ENCODE data around the gene SLC34A3.
"Not testable (repeated sequence)": the region's sequence is repeated elsewhere in the genome, so short reads cannot be mapped to it uniquely, and the experiment has no call there.

SLC34A3 gene

GRCh38 chr9:137255448-137256114, 24.9 kb downstream of the SLC34A3 start:
- DNase-seq (ENCODE audit: low read depth): no peak

- DNase-seq (ENCODE audit: low read depth): no peak
Measured at GRCh38 chr9:137256362-137256761, 25.7 kb downstream of the SLC34A3 start.

GRCh38 chr9:137256856-137257255, 26.2 kb downstream of the SLC34A3 start:
- no peak for DNase-seq (ENCODE audit: low read depth)

GRCh38 chr9:137262173-137262908, 31.6 kb downstream of the SLC34A3 start:
- not testable (repeated sequence) for DNase-seq (ENCODE audit: low read depth)

- no peak for DNase-seq (ENCODE audit: low read depth)
Measured at GRCh38 chr9:137262909-137263285, 32.2 kb downstream of the SLC34A3 start.

- DNase-seq (ENCODE audit: low read depth): no peak
Measured at GRCh38 chr9:137263506-137263905, 32.8 kb downstream of the SLC34A3 start.

- no peak for DNase-seq (ENCODE audit: low read depth)
Measured at GRCh38 chr9:137264067-137264466, 33.4 kb downstream of the SLC34A3 start.

- DNase-seq (ENCODE audit: low read depth): no peak
Measured at GRCh38 chr9:137265496-137266161, 34.9 kb downstream of the SLC34A3 start.

- DNase-seq (ENCODE audit: low read depth): no peak
Measured at GRCh38 chr9:137266162-137266527, 35.4 kb downstream of the SLC34A3 start.

- no peak for DNase-seq (ENCODE audit: low read depth)
Measured at GRCh38 chr9:137266585-137267453, 36.1 kb downstream of the SLC34A3 start.

GRCh38 chr9:137267933-137268355, 37.2 kb downstream of the SLC34A3 start:
- DNase-seq (ENCODE audit: low read depth): no peak

- no peak for DNase-seq (ENCODE audit: low read depth)
Measured at GRCh38 chr9:137268538-137269201, 38.0 kb downstream of the SLC34A3 start.

GRCh38 chr9:137269231-137269772, 38.6 kb downstream of the SLC34A3 start:
- no peak for DNase-seq (ENCODE audit: low read depth)

GRCh38 chr9:137270929-137271695, 40.4 kb downstream of the SLC34A3 start:
- DNase-seq (ENCODE audit: low read depth): no peak

GRCh38 chr9:137271696-137272076, 41.0 kb downstream of the SLC34A3 start:
- no peak for DNase-seq (ENCODE audit: low read depth)

- DNase-seq (ENCODE audit: low read depth): no peak
Measured at GRCh38 chr9:137272241-137273094, 41.8 kb downstream of the SLC34A3 start.

- no peak for DNase-seq (ENCODE audit: low read depth)
Measured at GRCh38 chr9:137273095-137273490, 42.4 kb downstream of the SLC34A3 start.

GRCh38 chr9:137273611-137274320, 43.1 kb downstream of the SLC34A3 start:
- no peak for DNase-seq (ENCODE audit: low read depth)

GRCh38 chr9:137275203-137275587, 44.5 kb downstream of the SLC34A3 start:
- DNase-seq (ENCODE audit: low read depth): no peak

Data from T follicular helper cell (primary cell).